Neural cell (in vitro differentiated cells): Measurements from ENCODE around the gene MYEF2.

ENCODE experiments used
- CTCF ChIP-seq: fragments of 450-650 bp; IDR thresholded peaks from 2 replicates; pipeline ENCODE4 v1.5.1; 2014; ENCODE audit warnings: antibody characterized with exemption, mild to moderate bottlenecking, moderate library complexity; ENCODE audit not compliant: poor library complexity, severe bottlenecking
- EP300 ChIP-seq: fragments of 450-650 bp; conservative IDR thresholded peaks from 2 replicates; pipeline ENCODE4 v1.6.1; 2014; ENCODE audit warnings: antibody characterized with exemption, mild to moderate bottlenecking, moderate library complexity; ENCODE audit not compliant: poor library complexity, severe bottlenecking
- EZH2 ChIP-seq: fragments of 200-600, 300-800 bp; shearing (Covaris generic), sonication (generic); IDR thresholded peaks from 2 replicates; pipeline ENCODE4 v1.6.1; 2014; ENCODE audit warnings: antibody characterized with exemption, low read length, borderline replicate concordance, mild to moderate bottlenecking; ENCODE audit not compliant: insufficient read depth, poor library complexity, severe bottlenecking
- MXI1 ChIP-seq: fragments of 450-650 bp; conservative IDR thresholded peaks from 2 replicates; pipeline ENCODE4 v1.6.1; 2014; ENCODE audit warnings: antibody characterized with exemption, mild to moderate bottlenecking; ENCODE audit not compliant: poor library complexity, severe bottlenecking
- RAD21 ChIP-seq: fragments of 450-650 bp; conservative IDR thresholded peaks from 2 replicates; pipeline ENCODE4 v1.6.1; 2014; ENCODE audit warnings: antibody characterized with exemption, mild to moderate bottlenecking, moderate library complexity
- SMC3 ChIP-seq: fragments of 450-650 bp; conservative IDR thresholded peaks from 2 replicates; pipeline ENCODE4 v1.6.1; 2014; ENCODE audit warnings: antibody characterized with exemption, mild to moderate bottlenecking, moderate library complexity; ENCODE audit not compliant: poor library complexity
- TAF1 ChIP-seq: IDR thresholded peaks from 2 replicates; pipeline ENCODE4 v1.6.1; 2012; ENCODE audit warnings: low read depth

GRCh38 chr15:48221885-48222284 lies 43.8 kb upstream of the MYEF2 start:
- TF ChIP-seq CTCF (no peak), EZH2 (no peak), MXI1 (no peak), RAD21 (no peak), EP300 (no peak), SMC3 (no peak), TAF1 (no peak)
